GM23248 (cell line): ENCODE results near the gene ADRA2C. TPM values are rescaled to one million over a fixed set of nuclear protein-coding genes. Genes with fewer than 3 reads are reported as not detected.

Experiments
- DNase-seq: peaks from one replicate; pipeline ENCODE4 v3.0.0-alpha.2; 2015
- H2AFZ ChIP-seq: fragments of 200-600 bp; sonication (generic); 2 replicates; pipeline ENCODE4 v1.6.1; 2016; ENCODE audit warnings: antibody characterized with exemption
- H3F3A ChIP-seq: fragments of 200-600 bp; sonication (generic); 2 replicates; pipeline ENCODE4 v1.6.1; 2016; ENCODE audit warnings: mild to moderate bottlenecking, antibody characterized with exemption, mixed run types; ENCODE audit not compliant: insufficient read depth
- H3K27ac ChIP-seq: fragments of 200-600 bp; sonication (generic); 2 replicates; pipeline ENCODE4 v1.5.1; 2016; ENCODE audit warnings: mild to moderate bottlenecking
- H3K27me3 ChIP-seq: fragments of 200-600 bp; sonication (generic); replicated peaks from 2 replicates; pipeline ENCODE4 v1.6.1; 2016; ENCODE audit warnings: mild to moderate bottlenecking; ENCODE audit not compliant: insufficient read depth
- H3K36me3 ChIP-seq: fragments of 200-600 bp; sonication (generic); 2 replicates; pipeline ENCODE4 v1.6.1; 2016; ENCODE audit warnings: low read depth, mild to moderate bottlenecking
- H3K4me1 ChIP-seq: fragments of 200-600 bp; sonication (generic); 2 replicates; pipeline ENCODE4 v1.6.1; 2016; ENCODE audit warnings: mild to moderate bottlenecking; ENCODE audit not compliant: insufficient read depth
- H3K4me2 ChIP-seq: fragments of 200-600 bp; sonication (generic); one replicate; pipeline ENCODE4 v1.6.1; 2016; ENCODE audit warnings: mild to moderate bottlenecking; ENCODE audit not compliant: unreplicated experiment
- H3K4me3 ChIP-seq: fragments of 200-600 bp; sonication (generic); 2 replicates; pipeline ENCODE4 v1.5.1; 2016; ENCODE audit warnings: mild to moderate bottlenecking
- H3K79me2 ChIP-seq: fragments of 200-600 bp; sonication (generic); 2 replicates; pipeline ENCODE4 v1.6.1; 2016; ENCODE audit warnings: mild to moderate bottlenecking; ENCODE audit not compliant: insufficient read depth
- H3K9ac ChIP-seq: fragments of 200-600 bp; sonication (generic); 2 replicates; pipeline ENCODE4 v1.6.1; 2016; ENCODE audit warnings: mild to moderate bottlenecking
- H3K9me2 ChIP-seq: fragments of 200-600 bp; sonication (generic); 2 replicates; pipeline ENCODE4 v1.6.1; 2016; ENCODE audit warnings: mixed run types, mild to moderate bottlenecking, moderate library complexity; ENCODE audit not compliant: insufficient read depth
- H3K9me3 ChIP-seq: fragments of 200-600 bp; sonication (generic); one replicate; pipeline ENCODE4 v1.6.1; 2017; ENCODE audit warnings: low read depth
- H4K20me1 ChIP-seq: fragments of 200-600 bp; sonication (generic); 2 replicates; pipeline ENCODE4 v1.6.0; 2016; ENCODE audit not compliant: insufficient read depth
- EZH2 ChIP-seq: fragments of 200-600 bp; sonication (generic); IDR thresholded peaks from 2 replicates; pipeline ENCODE4 v1.6.1; 2018; ENCODE audit warnings: antibody characterized with exemption, mild to moderate bottlenecking; ENCODE audit not compliant: insufficient read depth, poor library complexity, severe bottlenecking
- EZH2phosphoT487 ChIP-seq: fragments of 200-600 bp; sonication (generic); IDR thresholded peaks from 2 replicates; pipeline ENCODE4 v1.6.1; 2018; ENCODE audit warnings: antibody characterized with exemption, moderate library complexity, mild to moderate bottlenecking, low read depth; ENCODE audit not compliant: insufficient read depth
- WGBS, 2 experiments: methylation state at CpG; one replicate each; pipeline ENCODE4 v1.1.6; 2015 to 2017; ENCODE audit warnings: low lambda C conversion rate in 2 of 2, low coverage in 1 of 2; ENCODE audit errors: missing lambda C conversion rate in 2 of 2; 5-methylcytosine and 5-hydroxymethylcytosine counted together
- in situ Hi-C: fragments of 300-500 bp; cut with MboI; formaldehyde crosslinking; loops from 2 replicates; pipeline ENCODE4 v1.15.0; 2020
- polyA plus RNA-seq: library from polyadenylated mRNA; unstranded; fragments of >200 nt; fragmentation: Nextera tagmentation; extraction: Ambion mirVana; gene quantifications from 2 replicates; pipeline ENCODE4 v1.2.1, GENCODE V29; 2016
- total RNA-seq: library from RNA; depleted of rRNA; stranded (reverse); fragments of >200 nt; shearing (Covaris generic); gene quantifications from 2 replicates; pipeline ENCODE4 v1.2.3, GENCODE V29; 2014

The ADRA2C gene
- total and polyA plus RNA-seq, 2 experiments from 2014 or later = 0.14 to 2.2 TPM

- no peaks in the 10 kb centered on the region for H4K20me1 ChIP-seq
- H3K79me2 ChIP-seq = no peaks in the 10 kb centered on the region
- DNase-seq = no peak
- WGBS, 2 experiments = 20 to 30% methylated on average over 5 of the region's 5 CpGs
- no peaks in the 10 kb centered on the region for H3K4me1 ChIP-seq
- in situ Hi-C loops = no loop called here
- H3K36me3 ChIP-seq = no peaks in the 10 kb centered on the region
- no peaks in the 10 kb centered on the region for H3K9me2 ChIP-seq
- H3F3A ChIP-seq = no peaks in the 10 kb centered on the region
- no peak for TF ChIP-seq EZH2
- no peak for TF ChIP-seq EZH2phosphoT487
- H3K27ac ChIP-seq = no peak overlapping the region
- H3K9ac ChIP-seq = no peak overlapping the region
- H3K9me3 ChIP-seq = no peaks in the 10 kb centered on the region
- no peak overlapping the region for H3K4me3 ChIP-seq
- H3K4me2 ChIP-seq = no peak overlapping the region
- H3K27me3 ChIP-seq = peaks cover 22% of the 10 kb centered on the region
- H2AFZ ChIP-seq = no peak overlapping the region
Observed at GRCh38 chr4:3808597-3808996, 42.4 kb downstream of the ADRA2C start.

- H3K27me3 ChIP-seq = peaks cover 22% of the 10 kb centered on the region
- 75 to 80% methylated on average over 26 to 29 of the region's 29 CpGs for WGBS, 2 experiments
Observed at GRCh38 chr4:3809028-3809427, 42.8 kb downstream of the ADRA2C start.

GRCh38 chr4:3809451-3810110, 43.4 kb downstream of the ADRA2C start:
- no peak for DNase-seq
- Histone ChIP-seq H3K79me2 (no peaks in the 10 kb centered on the region), H3F3A (no peaks in the 10 kb centered on the region), H3K4me3 (no peak overlapping the region), H3K4me2 (no peak overlapping the region), H3K27ac (no peak overlapping the region), H2AFZ (no peak overlapping the region), H3K9ac (no peak overlapping the region), H3K4me1 (no peaks in the 10 kb centered on the region), H3K27me3 (peaks cover 22% of the 10 kb centered on the region), H3K9me2 (no peaks in the 10 kb centered on the region), H4K20me1 (no peaks in the 10 kb centered on the region), H3K36me3 (no peaks in the 10 kb centered on the region), H3K9me3 (no peaks in the 10 kb centered on the region)
- in situ Hi-C loops = no loop called here
- WGBS, 2 experiments = 49 to 54% methylated on average over 18 of the region's 18 CpGs
- no peak for TF ChIP-seq EZH2phosphoT487
- no peak for TF ChIP-seq EZH2

More at GRCh38 chr4:3809028-3809427, 42.8 kb downstream of the ADRA2C start:
- no peaks in the 10 kb centered on the region for H3F3A ChIP-seq
- no peak for TF ChIP-seq EZH2
- TF ChIP-seq EZH2phosphoT487 = no peak
- in situ Hi-C loops = no loop called here
- H3K4me3 ChIP-seq = no peak overlapping the region
- H3K4me2 ChIP-seq = no peak overlapping the region
- H4K20me1 ChIP-seq = no peaks in the 10 kb centered on the region
- no peaks in the 10 kb centered on the region for H3K9me2 ChIP-seq
- H3K27ac ChIP-seq = no peak overlapping the region
- H2AFZ ChIP-seq = no peak overlapping the region
- H3K9me3 ChIP-seq = no peaks in the 10 kb centered on the region
- no peaks in the 10 kb centered on the region for H3K36me3 ChIP-seq
- no peak overlapping the region for H3K9ac ChIP-seq
- DNase-seq = no peak
- H3K79me2 ChIP-seq = no peaks in the 10 kb centered on the region
- H3K4me1 ChIP-seq = no peaks in the 10 kb centered on the region

- WGBS, 2 experiments = 46 to 51% methylated on average over 13 to 15 of the region's 15 CpGs
- Histone ChIP-seq H3K36me3 (no peaks in the 10 kb centered on the region), H3K4me3 (no peak overlapping the region), H2AFZ (no peak overlapping the region), H3K9me3 (no peaks in the 10 kb centered on the region), H3K27me3 (peaks cover 22% of the 10 kb centered on the region), H3K9ac (no peak overlapping the region), H3K27ac (no peak overlapping the region), H3K79me2 (no peaks in the 10 kb centered on the region), H3K4me1 (no peaks in the 10 kb centered on the region), H3K4me2 (no peak overlapping the region), H3K9me2 (no peaks in the 10 kb centered on the region), H3F3A (no peaks in the 10 kb centered on the region), H4K20me1 (no peaks in the 10 kb centered on the region)
- in situ Hi-C loops = no loop called here
- no peak for DNase-seq
- TF ChIP-seq EZH2 = no peak
- TF ChIP-seq EZH2phosphoT487 = no peak
Observed at GRCh38 chr4:3810111-3810680, 44.0 kb downstream of the ADRA2C start.
